SK-N-SH treated with all-trans-retinoic acid at 6 μM for 48 hours (cell line): ENCODE measurements around the gene PSMC3.

Source experiments
- ARNTL ChIP-seq: fragments of 450-650 bp; formaldehyde crosslinking; IDR thresholded peaks from 2 replicates; pipeline ENCODE4 v1.5.0; 2020; ENCODE audit warnings: low read depth, mild to moderate bottlenecking, moderate library complexity, borderline replicate concordance
- BACH2 ChIP-seq: fragments of 250-450 bp; sonication (Bioruptor Pico); IDR thresholded peaks from 2 replicates; pipeline ENCODE4 v1.9.0; 2021; ENCODE audit warnings: mild to moderate bottlenecking, borderline replicate concordance
- CREB5 ChIP-seq: fragments of 250-450 bp; sonication (Bioruptor Pico); IDR thresholded peaks from 2 replicates; pipeline ENCODE4 v1.5.1; 2020; ENCODE audit warnings: low read depth, mild to moderate bottlenecking, moderate library complexity
- CSDC2 ChIP-seq: fragments of 250-450 bp; sonication (Bioruptor Pico); IDR thresholded peaks from 2 replicates; pipeline ENCODE4 v1.5.0; 2020; ENCODE audit warnings: mild to moderate bottlenecking, moderate library complexity
- CSRNP3 ChIP-seq: fragments of 250-450 bp; sonication (Bioruptor Pico); IDR thresholded peaks from 2 replicates; pipeline ENCODE4 v1.5.1; 2021; ENCODE audit warnings: mild to moderate bottlenecking, moderate library complexity
- OSR1 ChIP-seq: fragments of 250-450 bp; sonication (Bioruptor Pico); IDR thresholded peaks from 2 replicates; pipeline ENCODE4 v1.8.0; 2022; ENCODE audit warnings: moderate library complexity, mild to moderate bottlenecking, inconsistent platforms
- PATZ1 ChIP-seq: fragments of 250-450 bp; sonication (Bioruptor Pico); IDR thresholded peaks from 2 replicates; pipeline ENCODE4 v1.8.0; 2020; ENCODE audit warnings: mild to moderate bottlenecking, moderate library complexity, borderline replicate concordance
- POU6F1 ChIP-seq: fragments of 250-450 bp; sonication (Bioruptor Pico); IDR thresholded peaks from 2 replicates; pipeline ENCODE4 v1.8.0; 2021; ENCODE audit warnings: low read depth, mild to moderate bottlenecking, moderate library complexity, borderline replicate concordance
- TCF4 ChIP-seq: fragments of 250-450 bp; sonication (Bioruptor Pico); IDR thresholded peaks from 2 replicates; pipeline ENCODE4 v1.8.0; 2021; ENCODE audit warnings: mild to moderate bottlenecking, moderate library complexity, borderline replicate concordance
- ZC3H10 ChIP-seq: fragments of 250-450 bp; sonication (Bioruptor Pico); IDR thresholded peaks from 2 replicates; pipeline ENCODE4 v1.5.1; 2021; ENCODE audit warnings: mild to moderate bottlenecking, moderate library complexity
- ZFP3 ChIP-seq: fragments of 250-450 bp; sonication (Bioruptor Pico); IDR thresholded peaks from 2 replicates; pipeline ENCODE4 v1.5.0; 2020; ENCODE audit warnings: mild to moderate bottlenecking, moderate library complexity
- ZFP30 ChIP-seq: fragments of 450-650 bp; formaldehyde crosslinking; IDR thresholded peaks from 2 replicates; pipeline ENCODE4 v1.5.0; 2022; ENCODE audit warnings: mild to moderate bottlenecking, moderate library complexity
- ZNF8 ChIP-seq: fragments of 450-650 bp; formaldehyde crosslinking; IDR thresholded peaks from 2 replicates; pipeline ENCODE4 v1.5.0; 2020; ENCODE audit warnings: mild to moderate bottlenecking, moderate library complexity

- TF ChIP-seq CREB5 (CRISPR knock-in tag), result no peak
- TF ChIP-seq POU6F1, result no peak
- no peak for TF ChIP-seq ZC3H10 (CRISPR knock-in tag)
- no peak for TF ChIP-seq BACH2 (CRISPR knock-in tag)
- no peak for TF ChIP-seq ZFP3
- TF ChIP-seq ZFP30 (CRISPR knock-in tag), result no peak
- TF ChIP-seq PATZ1 (CRISPR knock-in tag), result no peak
- TF ChIP-seq CSRNP3, result no peak
- no peak for TF ChIP-seq ARNTL
- no peak for TF ChIP-seq ZNF8
- no peak for TF ChIP-seq OSR1 (CRISPR knock-in tag)
- TF ChIP-seq TCF4 (CRISPR knock-in tag), result no peak; the same call in 1 of the 2 replicates
- TF ChIP-seq CSDC2 (CRISPR knock-in tag), result no peak
These were observed 16.5 kb downstream of the PSMC3 start for GRCh38 chr11:47409440-47410369.
